Lower leg skin (tissue), 4 donors: ENCODE data around the gene THSD7B. TPM values are rescaled to one million over a fixed set of nuclear protein-coding genes. Genes with fewer than 3 reads are reported as not detected.

Experiments used
- DNase-seq, 2 donors: peaks; one replicate each; pipeline ENCODE4 v3.0.0-alpha.2; 2019; ENCODE audit warnings: low spot score in 2 of 2
- H3K4me3 ChIP-seq: fragments of 200-600 bp; sonication (generic); 2 replicates; pipeline ENCODE4 v1.5.1; 2017; ENCODE audit warnings: mild to moderate bottlenecking, low read depth; ENCODE audit not compliant: poor library complexity, severe bottlenecking
- POLR2A ChIP-seq, 2 donors: fragments of 450-650 bp; IDR thresholded peaks; one replicate each; pipeline ENCODE4 v1.6.1; 2016 to 2017; ENCODE audit warnings: antibody characterized with exemption in 2 of 2, mild to moderate bottlenecking in 1 of 2, moderate library complexity in 1 of 2
- WGBS, 2 donors: methylation state at CpG; one replicate each; pipeline ENCODE4 v1.1.5; 2018; 5-methylcytosine and 5-hydroxymethylcytosine counted together
- intact Hi-C: fragments of 100-400 bp; cut with DNase I; formaldehyde crosslinking; loops from one replicate; pipeline ENCODE4 v1.15.0; 2023; ENCODE audit warnings: low total_unique reads
- total RNA-seq, 4 donors: library from RNA; depleted of rRNA; stranded (reverse); fragments of >200 nt; gene quantifications; one replicate each; pipeline ENCODE4 v1.1.0, GENCODE V29; 2016
- TF ChIP-seq, protein P1 (sequence below), 3 donors: fragments of 450-650 bp; IDR thresholded peaks; one replicate each; pipeline ENCODE4 v1.5.1; 2016; ENCODE audit warnings: antibody characterized with exemption in 3 of 3, mild to moderate bottlenecking in 3 of 3, moderate library complexity in 2 of 3

THSD7B gene
- total RNA-seq, 4 donors from 2014 or later = not detected

DNA sequence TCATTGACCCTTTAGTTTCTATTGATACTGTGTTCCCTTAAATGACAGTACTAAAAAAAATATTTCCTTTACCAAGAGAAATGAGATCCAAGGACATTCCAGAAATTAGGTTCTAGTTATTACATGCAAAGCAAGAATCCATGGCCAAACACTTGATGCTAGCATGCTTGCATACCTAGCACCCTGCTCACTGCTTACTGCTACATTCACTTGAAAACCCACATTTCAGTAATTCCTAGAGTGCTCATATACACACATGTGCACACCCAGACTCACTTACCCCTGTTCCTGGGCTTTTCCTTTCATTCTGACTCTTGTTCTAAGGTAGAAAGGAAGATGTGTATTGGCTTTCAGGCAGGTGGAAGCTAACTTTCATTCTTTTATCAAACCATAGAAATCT is 395.9 kb downstream of the THSD7B start:
- TF ChIP-seq POLR2A (IDR thresholded peaks at IDR 0.05) = no peak
- TF ChIP-seq, protein P1, sequence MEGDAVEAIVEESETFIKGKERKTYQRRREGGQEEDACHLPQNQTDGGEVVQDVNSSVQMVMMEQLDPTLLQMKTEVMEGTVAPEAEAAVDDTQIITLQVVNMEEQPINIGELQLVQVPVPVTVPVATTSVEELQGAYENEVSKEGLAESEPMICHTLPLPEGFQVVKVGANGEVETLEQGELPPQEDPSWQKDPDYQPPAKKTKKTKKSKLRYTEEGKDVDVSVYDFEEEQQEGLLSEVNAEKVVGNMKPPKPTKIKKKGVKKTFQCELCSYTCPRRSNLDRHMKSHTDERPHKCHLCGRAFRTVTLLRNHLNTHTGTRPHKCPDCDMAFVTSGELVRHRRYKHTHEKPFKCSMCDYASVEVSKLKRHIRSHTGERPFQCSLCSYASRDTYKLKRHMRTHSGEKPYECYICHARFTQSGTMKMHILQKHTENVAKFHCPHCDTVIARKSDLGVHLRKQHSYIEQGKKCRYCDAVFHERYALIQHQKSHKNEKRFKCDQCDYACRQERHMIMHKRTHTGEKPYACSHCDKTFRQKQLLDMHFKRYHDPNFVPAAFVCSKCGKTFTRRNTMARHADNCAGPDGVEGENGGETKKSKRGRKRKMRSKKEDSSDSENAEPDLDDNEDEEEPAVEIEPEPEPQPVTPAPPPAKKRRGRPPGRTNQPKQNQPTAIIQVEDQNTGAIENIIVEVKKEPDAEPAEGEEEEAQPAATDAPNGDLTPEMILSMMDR (IDR thresholded peaks at IDR 0.05) = no peak
- no peak for DNase-seq
- H3K4me3 ChIP-seq = no peak overlapping the region
- intact Hi-C loops = no loop called here

DNA sequence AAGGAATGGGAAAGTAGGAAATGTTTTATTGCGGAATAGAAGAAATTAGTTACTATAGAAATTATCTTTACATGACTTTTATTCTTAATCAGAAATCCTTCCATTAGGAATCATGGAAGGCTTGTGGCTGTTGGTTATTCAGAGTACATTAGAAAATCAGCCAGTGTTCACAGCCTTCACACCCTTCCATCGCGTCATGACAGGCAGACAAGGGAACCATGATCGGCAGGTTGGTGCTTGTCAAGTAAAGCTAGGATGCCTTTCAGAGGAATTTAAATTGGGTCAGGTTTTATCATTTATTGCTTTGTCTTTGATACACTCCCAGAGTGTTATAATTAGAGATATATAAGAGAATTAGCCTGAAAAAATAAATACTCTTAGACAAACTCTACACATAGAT is 400.6 kb downstream of the THSD7B start:
- 54 to 63% methylated on average over 4 of the region's 4 CpGs for WGBS, 2 donors
- TF ChIP-seq, protein P1 (IDR thresholded peaks at IDR 0.05) = no peak
- no peak for TF ChIP-seq POLR2A (IDR thresholded peaks at IDR 0.05)
- intact Hi-C loops = no loop called here
- DNase-seq = peak in 1 of 2 donors; percentile 29
- no peak overlapping the region for H3K4me3 ChIP-seq

DNA sequence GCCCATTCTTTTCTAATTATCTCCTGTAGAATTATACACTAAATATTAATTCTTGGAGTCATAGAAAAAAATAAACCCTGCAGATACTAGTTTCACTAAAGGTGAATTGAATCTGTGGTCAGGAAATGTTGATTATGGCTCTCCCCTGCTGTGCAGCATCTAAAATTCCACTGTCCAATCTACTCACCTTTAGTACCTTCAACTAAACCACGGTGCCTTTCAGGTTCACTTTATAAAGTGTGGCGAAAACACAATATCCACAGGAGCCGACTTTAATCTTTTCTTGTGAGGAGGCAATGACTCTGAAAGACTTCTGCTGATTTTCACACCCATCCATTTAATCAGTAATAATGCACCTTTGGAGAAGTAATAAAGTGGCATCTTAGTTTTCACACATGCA is 402.3 kb downstream of the THSD7B start:
- no peak overlapping the region for H3K4me3 ChIP-seq
- 89 to 93% methylated on average over 3 of the region's 3 CpGs for WGBS, 2 donors
- intact Hi-C loops = no loop called here
- TF ChIP-seq, protein P1 (IDR thresholded peaks at IDR 0.05) = no peak
- no peak for TF ChIP-seq POLR2A (IDR thresholded peaks at IDR 0.05)
- no peak for DNase-seq

DNA sequence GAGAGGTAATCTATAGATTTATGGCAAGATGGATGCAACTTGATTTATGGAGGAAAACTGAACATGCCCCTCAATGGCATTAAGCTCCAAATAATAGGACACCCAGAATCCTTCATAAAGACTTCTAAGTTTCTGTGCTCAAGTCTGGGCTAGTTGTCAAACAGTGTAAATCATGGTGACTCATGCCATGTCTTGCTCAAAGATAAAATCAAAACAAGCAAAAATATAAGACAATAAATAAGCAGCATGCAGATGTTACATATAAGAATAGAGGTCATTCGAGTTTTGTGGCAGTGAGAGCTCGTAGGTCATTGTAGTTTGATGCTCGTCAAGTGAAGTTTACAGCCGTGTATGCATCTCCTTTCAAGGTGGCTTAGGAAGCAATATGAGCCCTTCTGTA is 403.2 kb downstream of the THSD7B start:
- H3K4me3 ChIP-seq = no peak overlapping the region
- TF ChIP-seq, protein P1 (IDR thresholded peaks at IDR 0.05) = no peak
- TF ChIP-seq POLR2A (IDR thresholded peaks at IDR 0.05) = no peak
- 22 to 28% methylated on average over 4 of the region's 4 CpGs for WGBS, 2 donors
- DNase-seq = no peak
- intact Hi-C loops = no loop called here

DNA sequence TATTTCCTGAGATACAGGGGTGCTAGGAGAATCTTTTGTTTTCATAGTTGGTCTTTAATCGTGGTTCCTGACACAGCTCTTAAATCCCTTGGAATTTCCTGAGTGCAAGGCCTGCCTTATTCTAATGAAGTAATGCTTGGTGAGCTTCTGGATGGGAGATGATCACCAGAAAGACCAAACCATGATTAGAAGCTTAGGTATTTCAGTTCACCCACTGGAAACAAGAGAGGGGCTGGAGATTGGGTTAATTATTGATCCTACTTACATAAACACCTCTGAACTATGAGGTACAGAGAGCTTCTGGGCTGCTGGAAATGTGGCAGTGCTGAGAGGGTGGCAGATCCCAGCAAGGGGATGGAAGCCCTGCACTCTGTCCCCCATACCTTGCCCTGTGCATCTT is 406.8 kb downstream of the THSD7B start:
- DNase-seq = no peak
- H3K4me3 ChIP-seq = no peak overlapping the region
- 52 to 59% methylated on average over 1 of the region's 1 CpG for WGBS, 2 donors
- TF ChIP-seq POLR2A (IDR thresholded peaks at IDR 0.05) = no peak
- TF ChIP-seq, protein P1 (IDR thresholded peaks at IDR 0.05) = no peak
- intact Hi-C loops = no loop called here

DNA sequence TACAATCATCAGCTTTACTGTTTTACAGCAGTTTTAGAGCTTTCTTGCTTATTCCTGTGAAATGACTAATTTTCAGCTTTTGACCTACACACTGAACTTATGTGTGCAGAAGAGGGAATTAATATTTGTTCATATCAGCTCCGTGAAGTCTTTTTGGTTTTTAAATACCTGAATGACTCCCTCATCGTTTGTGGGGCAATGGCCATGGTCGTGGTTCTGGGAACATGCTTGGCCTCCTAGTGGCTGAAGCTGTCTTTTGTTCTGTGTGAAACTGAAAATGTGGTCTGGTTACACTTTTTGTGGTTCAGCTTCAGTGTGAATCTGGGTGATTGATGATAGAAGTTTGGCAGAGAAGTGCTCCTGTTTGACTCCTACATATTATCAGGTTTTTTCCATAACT is 408.1 kb downstream of the THSD7B start:
- intact Hi-C loops = no loop called here
- no peak for DNase-seq

More for the DNA sequence above, 408.1 kb downstream of the THSD7B start:
- WGBS, 2 donors = 47 to 52% methylated on average over 3 of the region's 3 CpGs
- H3K4me3 ChIP-seq = no peak overlapping the region
- TF ChIP-seq, protein P1 (IDR thresholded peaks at IDR 0.05) = no peak
- no peak for TF ChIP-seq POLR2A (IDR thresholded peaks at IDR 0.05)
